GM10248 (cell line): Measurements from ENCODE around the gene XPOT.

Experiments
- CTCF ChIA-PET: fragments of 300-600 bp; sonication (Branson Sonifier 250); formaldehyde crosslinking; extraction: SDS; loops from one replicate; lab custom pipeline; 2021; ENCODE audit warnings: antibody characterized with exemption; lab: Yijun Ruan, JAX
- POLR2A ChIA-PET: fragments of 350-650 bp; sonication (Branson Sonifier 250); formaldehyde crosslinking; extraction: SDS; loops from one replicate; lab custom pipeline; 2020; ENCODE audit warnings: antibody characterized with exemption; lab: Yijun Ruan, JAX
- DNase-seq: peaks from one replicate; pipeline ENCODE4 v3.0.0; 2012; ENCODE audit errors: extremely low spot score
- TF ChIP-seq, protein P1 (sequence below): IDR thresholded peaks from 2 replicates; pipeline ENCODE4 v1.5.1; 2012; ENCODE audit warnings: mild to moderate bottlenecking, low read depth; ENCODE audit errors: extremely low read depth, missing control alignments, control extremely low read depth

The XPOT gene

DNA sequence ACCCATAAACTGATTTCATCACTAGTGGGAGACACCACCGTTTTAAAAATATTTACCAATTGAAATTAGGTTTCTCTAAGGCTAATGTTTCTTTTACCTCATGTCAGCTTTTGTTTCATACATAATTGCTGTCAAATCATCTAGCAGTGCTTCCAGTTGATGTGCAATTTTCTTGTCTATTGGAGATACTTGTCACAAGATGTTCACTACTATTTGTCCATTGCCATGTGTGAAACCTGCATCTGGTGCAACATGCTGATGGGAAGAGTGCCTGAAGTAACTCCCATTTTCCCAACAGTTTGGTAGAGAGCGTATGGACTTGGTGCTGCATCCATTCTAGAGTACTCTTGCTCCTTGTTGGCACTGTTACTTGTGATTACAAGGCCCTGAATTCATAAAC is 9.7 kb downstream of the XPOT start:
- POLR2A ChIA-PET = no interaction called here
- CTCF ChIA-PET = no interaction called here
- no peak for DNase-seq
- TF ChIP-seq, protein P1, sequence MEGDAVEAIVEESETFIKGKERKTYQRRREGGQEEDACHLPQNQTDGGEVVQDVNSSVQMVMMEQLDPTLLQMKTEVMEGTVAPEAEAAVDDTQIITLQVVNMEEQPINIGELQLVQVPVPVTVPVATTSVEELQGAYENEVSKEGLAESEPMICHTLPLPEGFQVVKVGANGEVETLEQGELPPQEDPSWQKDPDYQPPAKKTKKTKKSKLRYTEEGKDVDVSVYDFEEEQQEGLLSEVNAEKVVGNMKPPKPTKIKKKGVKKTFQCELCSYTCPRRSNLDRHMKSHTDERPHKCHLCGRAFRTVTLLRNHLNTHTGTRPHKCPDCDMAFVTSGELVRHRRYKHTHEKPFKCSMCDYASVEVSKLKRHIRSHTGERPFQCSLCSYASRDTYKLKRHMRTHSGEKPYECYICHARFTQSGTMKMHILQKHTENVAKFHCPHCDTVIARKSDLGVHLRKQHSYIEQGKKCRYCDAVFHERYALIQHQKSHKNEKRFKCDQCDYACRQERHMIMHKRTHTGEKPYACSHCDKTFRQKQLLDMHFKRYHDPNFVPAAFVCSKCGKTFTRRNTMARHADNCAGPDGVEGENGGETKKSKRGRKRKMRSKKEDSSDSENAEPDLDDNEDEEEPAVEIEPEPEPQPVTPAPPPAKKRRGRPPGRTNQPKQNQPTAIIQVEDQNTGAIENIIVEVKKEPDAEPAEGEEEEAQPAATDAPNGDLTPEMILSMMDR = no peak

DNA sequence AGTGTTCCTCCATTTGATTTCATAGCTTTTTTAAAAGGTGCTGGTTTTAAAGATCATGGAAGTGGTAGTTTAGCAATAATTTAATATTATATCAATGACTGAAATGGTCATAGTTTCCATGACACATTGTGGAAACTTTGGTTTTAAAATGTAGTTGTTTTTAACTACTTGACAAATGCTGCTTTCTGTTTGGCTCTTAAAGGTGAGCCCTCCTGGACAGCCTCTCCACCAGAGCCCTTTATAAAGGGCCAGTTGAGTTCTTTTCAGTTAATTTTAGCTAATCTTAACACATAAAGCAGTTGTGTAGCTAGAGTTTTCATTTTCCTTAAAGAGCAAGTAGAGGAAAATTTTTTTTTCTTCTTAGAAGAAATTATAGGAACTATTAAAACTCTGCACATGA is 14.0 kb downstream of the XPOT start:
- ChIA-PET POLR2A (no interaction called here), CTCF (interaction anchor here (0.7 to 1.8 kb wide), 3 partner anchors 10 to 616 kb away, joined by 4 to 5 read pairs (median 4); no protein-coding TSS in a partner anchor)
- TF ChIP-seq, protein P1 = no peak
- no peak for DNase-seq

GRCh38 chr12:64419696-64420095 is 15.5 kb downstream of the XPOT start:
- no peak for DNase-seq
- CTCF ChIA-PET = no interaction called here
- TF ChIP-seq, protein P1 = no peak
- POLR2A ChIA-PET = no interaction called here

GRCh38 chr12:64427988-64428387 is 23.8 kb downstream of the XPOT start:
- CTCF ChIA-PET = interaction anchor here (1.2 kb wide), 1 partner anchor 10 kb away, joined by 4 read pairs; no protein-coding TSS in a partner anchor
- POLR2A ChIA-PET = no interaction called here
- no peak for DNase-seq
- TF ChIP-seq, protein P1 = no peak

DNA sequence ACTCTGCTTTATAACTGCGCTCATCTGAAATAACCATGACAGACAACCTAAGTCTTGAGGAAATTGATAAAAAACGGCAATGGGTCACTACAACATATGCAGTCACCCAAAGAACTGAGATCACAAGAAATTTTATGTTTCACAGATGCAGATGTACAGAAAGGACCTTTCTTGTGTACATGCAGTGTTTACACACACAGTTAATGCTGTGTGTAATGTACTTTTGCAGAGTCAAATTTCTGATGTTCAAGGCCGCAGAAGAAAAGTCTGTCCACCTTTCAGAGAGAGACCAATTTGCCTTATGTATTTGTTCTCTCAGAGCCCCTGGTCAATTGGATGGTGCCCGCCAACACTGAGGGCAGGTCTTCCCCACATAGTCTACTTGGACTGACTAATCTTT is 24.8 kb downstream of the XPOT start:
- POLR2A ChIA-PET = no interaction called here
- CTCF ChIA-PET = no interaction called here
- TF ChIP-seq, protein P1 = no peak
- DNase-seq = no peak

DNA sequence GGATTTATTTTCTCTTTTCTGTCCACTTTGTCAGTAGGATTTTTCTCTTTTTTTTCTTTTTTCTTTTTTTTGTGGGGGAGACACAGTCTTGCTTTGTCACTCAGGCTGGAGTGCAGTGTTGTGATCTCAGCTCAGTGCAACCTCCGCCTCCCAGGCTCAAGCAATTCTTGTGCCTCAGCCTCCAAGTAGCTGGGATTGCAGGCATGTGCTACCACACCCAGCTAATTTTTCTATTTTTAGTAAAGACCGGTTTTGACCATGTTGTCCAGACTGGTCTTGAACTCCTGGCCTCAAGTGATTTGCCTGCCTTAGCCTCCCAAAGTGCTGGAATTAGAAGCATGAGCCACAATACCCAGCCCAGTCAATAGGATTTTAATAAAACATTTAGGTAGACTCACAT is 26.7 kb downstream of the XPOT start:
- ChIA-PET POLR2A (no interaction called here), CTCF (interaction anchor here (1.0 kb wide), 1 partner anchor 13 kb away, joined by 5 read pairs; no protein-coding TSS in a partner anchor)
- TF ChIP-seq, protein P1 = no peak
- DNase-seq = no peak
